CD1c-positive myeloid dendritic cell (primary cell): ENCODE results near the gene DOHH.

Source experiments
- DNase-seq: peaks from one replicate; pipeline ENCODE4 v3.0.0-alpha.2; 2016; ENCODE audit errors: extremely low spot score

Gene DOHH

DNA sequence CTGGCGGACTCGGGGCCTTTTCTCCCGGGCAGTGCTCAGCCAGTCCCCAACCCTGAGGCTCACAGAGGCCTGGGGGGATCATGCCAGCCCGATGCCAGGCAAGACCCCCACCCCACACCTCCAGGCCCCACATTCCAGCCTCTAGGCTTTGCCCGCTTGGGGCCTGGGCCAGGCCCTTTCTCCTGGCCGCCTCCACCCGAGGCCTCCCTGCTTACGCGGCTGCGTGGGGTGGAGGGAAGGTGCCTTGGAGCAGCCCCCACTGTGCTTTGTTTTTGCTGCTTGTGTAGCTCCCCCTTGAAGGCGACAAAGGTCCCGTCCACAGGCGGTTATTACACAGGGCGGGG, 58.5 kb downstream of the DOHH start:
- DNase-seq = no peak

DNA sequence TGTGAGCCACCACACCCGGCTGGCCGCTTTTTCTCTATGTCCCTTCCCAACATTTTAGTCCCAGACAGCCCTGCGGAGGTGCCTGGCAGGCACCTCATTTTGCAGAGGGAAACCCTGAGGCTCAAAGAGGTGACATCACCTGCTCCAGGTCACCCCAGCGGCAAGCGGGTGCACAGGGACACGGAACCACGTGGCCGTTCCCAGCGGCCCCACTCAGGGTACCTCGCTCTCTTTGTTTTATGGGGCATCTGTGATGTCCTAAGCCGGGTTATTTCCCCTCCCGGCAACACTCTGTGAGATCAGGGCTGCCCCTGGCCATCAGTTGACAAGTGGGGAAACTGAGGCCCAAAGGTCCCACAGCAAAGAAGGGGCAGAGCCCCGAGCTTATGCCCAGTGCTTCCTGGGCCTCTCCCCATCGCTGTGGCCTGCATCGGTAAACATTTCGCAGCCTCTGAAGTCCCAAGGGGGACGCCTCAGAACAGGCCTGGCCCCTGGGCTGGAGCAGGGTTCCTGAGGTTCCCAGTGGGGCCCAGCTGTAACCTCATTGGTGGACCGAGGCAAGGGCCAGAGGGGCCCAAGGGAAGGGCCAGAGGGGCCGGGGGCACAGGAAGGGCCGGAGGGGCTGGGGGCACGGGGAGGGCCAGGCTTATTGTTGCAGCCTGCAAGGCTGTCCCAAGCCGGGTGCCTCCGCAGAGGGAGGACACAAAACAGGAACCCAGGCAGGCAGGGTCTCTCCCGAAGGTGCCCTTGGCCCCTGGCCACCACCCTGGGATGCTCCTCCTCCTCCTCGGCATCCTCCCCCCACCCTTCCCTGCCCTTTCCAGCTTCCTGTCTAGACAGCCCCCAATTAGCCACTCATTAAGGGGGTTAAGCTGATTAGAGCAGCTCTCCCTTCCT, 59.1 kb downstream of the DOHH start:
- DNase-seq = no peak
